ENCODE data around the gene MYO3B. TPM values are rescaled to one million over a fixed set of nuclear protein-coding genes. Genes with fewer than 3 reads are reported as not detected.

The MYO3B gene
- total RNA-seq, 3 donors from 2014 or later (not counting 1 experiment from before 2014, with no cell fraction given), result 0.68 to 0.88 (median 0.75) TPM

DNA sequence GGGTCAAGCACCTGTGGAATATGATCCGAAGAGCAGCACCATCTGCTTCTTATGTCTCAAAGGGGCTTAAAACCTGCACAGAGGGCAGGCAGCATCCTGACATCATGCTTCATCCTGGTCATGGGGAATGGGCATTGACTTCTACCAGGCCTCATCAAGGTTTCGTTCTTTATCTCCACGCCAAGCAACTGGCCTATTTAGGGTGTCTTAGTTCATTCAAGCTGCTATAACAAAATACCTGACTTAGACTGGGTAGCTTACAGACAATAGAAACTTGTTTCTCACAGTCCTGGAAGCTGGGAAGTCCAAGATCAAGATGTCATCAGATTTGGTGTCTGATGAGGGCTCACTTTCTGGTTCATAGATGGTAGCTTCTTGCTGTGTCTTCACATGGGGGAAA, 69.4 kb downstream of the MYO3B start:
- Mint-ChIP-seq H3K36me3 (no peaks in the 10 kb centered on the region), H3K27me3 (ENCODE audit: low read depth in 2 of 2) (peaks cover 8 to 20% of the 10 kb centered on the region in 2 donors), H3K4me3 (no peak overlapping the region), H3K4me1 (no peaks in the 10 kb centered on the region), H3K27ac (no peak overlapping the region), H3K9me3 (no peaks in the 10 kb centered on the region)
- TF ChIP-seq, protein P1, sequence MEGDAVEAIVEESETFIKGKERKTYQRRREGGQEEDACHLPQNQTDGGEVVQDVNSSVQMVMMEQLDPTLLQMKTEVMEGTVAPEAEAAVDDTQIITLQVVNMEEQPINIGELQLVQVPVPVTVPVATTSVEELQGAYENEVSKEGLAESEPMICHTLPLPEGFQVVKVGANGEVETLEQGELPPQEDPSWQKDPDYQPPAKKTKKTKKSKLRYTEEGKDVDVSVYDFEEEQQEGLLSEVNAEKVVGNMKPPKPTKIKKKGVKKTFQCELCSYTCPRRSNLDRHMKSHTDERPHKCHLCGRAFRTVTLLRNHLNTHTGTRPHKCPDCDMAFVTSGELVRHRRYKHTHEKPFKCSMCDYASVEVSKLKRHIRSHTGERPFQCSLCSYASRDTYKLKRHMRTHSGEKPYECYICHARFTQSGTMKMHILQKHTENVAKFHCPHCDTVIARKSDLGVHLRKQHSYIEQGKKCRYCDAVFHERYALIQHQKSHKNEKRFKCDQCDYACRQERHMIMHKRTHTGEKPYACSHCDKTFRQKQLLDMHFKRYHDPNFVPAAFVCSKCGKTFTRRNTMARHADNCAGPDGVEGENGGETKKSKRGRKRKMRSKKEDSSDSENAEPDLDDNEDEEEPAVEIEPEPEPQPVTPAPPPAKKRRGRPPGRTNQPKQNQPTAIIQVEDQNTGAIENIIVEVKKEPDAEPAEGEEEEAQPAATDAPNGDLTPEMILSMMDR (IDR thresholded peaks at IDR 0.05), result no peak
- no peaks in the 10 kb centered on the region for H3K4me1 ChIP-seq (ENCODE audit: control insufficient read depth, insufficient read depth, low read length)
- DNase-seq (no peak), ATAC-seq (no peak)
- H3K27me3 ChIP-seq (ENCODE audit: control insufficient read depth, insufficient read depth, low read length), result no peaks in the 10 kb centered on the region
- no peaks in the 10 kb centered on the region for H3K36me3 ChIP-seq (ENCODE audit: control insufficient read depth, insufficient read depth, low read length)
- 88% methylated on average over 3 of the region's 3 CpGs for WGBS (ENCODE audit: insufficient coverage)
- intact Hi-C loops (cut with micrococcal nuclease), result no loop called here
- H3K4me3 ChIP-seq (ENCODE audit: low read length), result no peak overlapping the region
- no peaks in the 10 kb centered on the region for H3K9me3 ChIP-seq (ENCODE audit: control insufficient read depth, insufficient read depth, low read length)
- no peak overlapping the region for H3K27ac ChIP-seq (ENCODE audit: low read length)

DNA sequence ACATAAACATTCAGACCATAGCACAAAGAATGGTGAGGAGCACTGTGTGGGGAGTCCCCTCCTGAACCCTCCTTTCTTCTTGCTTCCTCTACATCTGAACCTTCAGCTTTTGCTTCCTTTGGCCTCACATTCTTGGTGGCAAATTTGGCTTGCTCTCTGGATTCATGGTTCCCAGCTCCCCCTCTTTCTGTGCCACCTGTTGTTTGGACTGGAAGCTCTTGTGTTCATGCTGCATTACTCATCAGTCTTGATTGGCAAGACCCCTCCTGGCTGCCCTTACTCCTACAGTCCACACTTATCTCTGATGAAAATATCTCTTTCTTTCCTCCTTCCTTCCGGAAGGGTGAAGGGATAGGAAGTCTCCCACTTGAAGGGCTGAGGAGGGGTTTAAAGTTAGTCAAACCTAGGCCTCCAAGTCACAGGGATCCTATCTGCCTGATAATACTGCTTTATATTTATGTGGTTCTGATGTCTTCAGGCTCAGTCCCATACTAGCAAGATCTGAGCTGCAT, 70.0 kb downstream of the MYO3B start:
- H3K27me3 ChIP-seq (ENCODE audit: control insufficient read depth, insufficient read depth, low read length), result no peaks in the 10 kb centered on the region
- H3K36me3 ChIP-seq (ENCODE audit: control insufficient read depth, insufficient read depth, low read length), result no peaks in the 10 kb centered on the region
- TF ChIP-seq, protein P1 (IDR thresholded peaks at IDR 0.05), result no peak
- H3K4me1 ChIP-seq (ENCODE audit: control insufficient read depth, insufficient read depth, low read length), result no peaks in the 10 kb centered on the region
- WGBS (ENCODE audit: insufficient coverage), result no CpG with 5 or more reads among the region's 1 CpG
- H3K4me1 Mint-ChIP-seq, result no peaks in the 10 kb centered on the region
- no peak overlapping the region for H3K4me3 ChIP-seq (ENCODE audit: low read length)
- DNase-seq, result no peak
- no peaks in the 10 kb centered on the region for H3K36me3 Mint-ChIP-seq
- H3K4me3 Mint-ChIP-seq, result no peak overlapping the region
- intact Hi-C loops (cut with micrococcal nuclease), result no loop called here
- no peaks in the 10 kb centered on the region for H3K9me3 ChIP-seq (ENCODE audit: control insufficient read depth, insufficient read depth, low read length)
- no peak for ATAC-seq
- H3K27ac ChIP-seq (ENCODE audit: low read length), result no peak overlapping the region
- H3K27me3 Mint-ChIP-seq (ENCODE audit: low read depth in 2 of 2), result peaks cover 12 to 20% of the 10 kb centered on the region in 2 donors
- H3K9me3 Mint-ChIP-seq, result peaks cover 0 to 1% of the 10 kb centered on the region in 2 donors
- no peak overlapping the region for H3K27ac Mint-ChIP-seq

DNA sequence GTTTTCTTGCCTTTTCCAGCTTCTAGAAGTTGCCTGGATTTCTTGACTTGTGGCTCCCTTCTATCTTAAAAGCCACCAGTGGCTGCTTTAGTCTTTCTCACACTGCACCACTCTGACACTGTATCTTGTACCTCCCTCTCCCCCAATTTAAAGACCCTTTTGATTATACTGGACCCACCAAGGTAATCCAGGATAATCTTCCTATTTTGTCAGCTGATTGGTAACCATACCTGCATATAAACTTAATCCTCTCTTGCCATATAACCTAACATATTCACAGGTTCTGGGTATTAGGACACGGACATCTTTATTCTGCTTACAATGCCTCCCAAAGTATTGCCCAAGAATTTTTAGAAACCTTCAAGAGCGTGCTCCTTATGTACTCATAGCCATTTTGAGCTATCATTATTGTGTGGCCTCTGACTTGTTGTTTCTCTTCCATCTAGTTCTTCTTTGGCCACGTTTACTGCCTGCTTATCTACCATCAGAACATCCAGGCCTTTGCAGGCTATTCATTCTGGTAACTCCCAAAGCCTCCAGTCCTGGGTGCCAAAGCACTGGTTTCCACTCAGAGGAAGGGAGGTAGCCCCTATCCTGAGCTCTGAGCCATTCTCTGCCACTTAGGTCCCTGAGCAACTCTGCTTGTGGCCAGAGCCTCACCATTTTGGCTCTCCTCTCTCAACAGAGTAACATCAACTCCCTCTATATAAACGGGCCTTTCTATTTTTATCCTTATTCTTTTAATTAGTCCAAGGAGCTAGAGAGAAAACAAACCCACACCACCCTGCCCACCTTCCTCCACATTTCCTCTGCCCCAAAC, 70.8 kb downstream of the MYO3B start:
- ATAC-seq (no peak), DNase-seq (no peak)
- no peak overlapping the region for H3K27ac Mint-ChIP-seq
- no peaks in the 10 kb centered on the region for H3K4me1 ChIP-seq (ENCODE audit: control insufficient read depth, insufficient read depth, low read length)
- intact Hi-C loops (cut with micrococcal nuclease), result no loop called here
- no peaks in the 10 kb centered on the region for H3K36me3 Mint-ChIP-seq
- no peak overlapping the region for H3K4me3 ChIP-seq (ENCODE audit: low read length)
- no peaks in the 10 kb centered on the region for H3K36me3 ChIP-seq (ENCODE audit: control insufficient read depth, insufficient read depth, low read length)
- H3K27me3 Mint-ChIP-seq (ENCODE audit: low read depth in 2 of 2), result peaks cover 14 to 18% of the 10 kb centered on the region in 2 donors
- H3K27ac ChIP-seq (ENCODE audit: low read length), result no peak overlapping the region
- no peaks in the 10 kb centered on the region for H3K27me3 ChIP-seq (ENCODE audit: control insufficient read depth, insufficient read depth, low read length)
- H3K9me3 ChIP-seq (ENCODE audit: control insufficient read depth, insufficient read depth, low read length), result no peaks in the 10 kb centered on the region
- H3K9me3 Mint-ChIP-seq, result peaks cover 0 to 3% of the 10 kb centered on the region in 2 donors
- 66% methylated on average over 4 of the region's 4 CpGs for WGBS (ENCODE audit: insufficient coverage)
- TF ChIP-seq, protein P1 (IDR thresholded peaks at IDR 0.05), result no peak
- no peaks in the 10 kb centered on the region for H3K4me1 Mint-ChIP-seq
- no peak overlapping the region for H3K4me3 Mint-ChIP-seq
